T-helper 1 cell treated with Interleukin-12 subunit alpha and Interleukin-12 subunit beta and Interleukin-4 antibody, amounts not matched to agents 30 ng/mL and 1 ng/mL, for 36 hours (primary cell): ENCODE measurements around the gene PDXK. TPM values are rescaled to one million over a fixed set of nuclear protein-coding genes. Genes with fewer than 3 reads are reported as not detected.

Experiments
- intact Hi-C: fragments of 100-400 bp; cut with micrococcal nuclease; formaldehyde crosslinking; loops from one replicate; pipeline ENCODE4 v1.15.1; 2024
- total RNA-seq: library from RNA; stranded (reverse); gene quantifications from 2 replicates; pipeline ENCODE4 v1.2.3, GENCODE V29; 2022

Gene PDXK
- total RNA-seq, 1 donor from 2014 or later: 102 TPM

DNA sequence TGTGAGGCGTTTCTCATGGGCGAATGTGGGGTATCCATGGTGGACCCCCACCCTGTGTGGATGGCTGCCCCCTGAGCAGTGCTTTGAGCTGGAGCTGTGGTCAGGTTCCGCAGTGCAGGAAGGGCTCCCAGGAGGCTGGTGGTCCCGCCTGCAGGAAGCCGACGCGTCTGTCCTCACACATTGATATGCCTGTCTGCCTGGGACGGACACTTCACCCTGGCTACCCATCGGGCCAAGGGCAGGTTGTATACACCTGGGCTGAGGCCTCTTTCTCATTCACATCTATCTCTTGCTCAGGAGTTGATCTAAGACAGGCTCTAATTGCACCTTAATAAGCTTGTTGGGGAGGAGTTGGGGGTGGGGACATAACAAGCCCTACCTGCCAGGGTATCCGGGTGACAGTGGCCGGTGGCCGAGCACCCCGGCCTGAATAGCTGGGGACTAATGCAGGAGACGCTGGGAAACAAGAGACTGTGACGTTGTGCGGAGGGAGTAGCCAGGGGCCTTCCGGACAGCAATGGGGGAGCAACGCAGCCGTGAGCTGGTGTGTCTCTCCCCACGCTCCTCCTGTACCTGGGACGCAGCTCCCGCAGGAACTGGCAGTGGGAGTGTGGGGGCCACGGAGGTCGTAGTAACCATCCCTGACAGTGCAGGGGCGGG lies 21.7 kb downstream of the PDXK start:
- intact Hi-C loops: no loop called here

DNA sequence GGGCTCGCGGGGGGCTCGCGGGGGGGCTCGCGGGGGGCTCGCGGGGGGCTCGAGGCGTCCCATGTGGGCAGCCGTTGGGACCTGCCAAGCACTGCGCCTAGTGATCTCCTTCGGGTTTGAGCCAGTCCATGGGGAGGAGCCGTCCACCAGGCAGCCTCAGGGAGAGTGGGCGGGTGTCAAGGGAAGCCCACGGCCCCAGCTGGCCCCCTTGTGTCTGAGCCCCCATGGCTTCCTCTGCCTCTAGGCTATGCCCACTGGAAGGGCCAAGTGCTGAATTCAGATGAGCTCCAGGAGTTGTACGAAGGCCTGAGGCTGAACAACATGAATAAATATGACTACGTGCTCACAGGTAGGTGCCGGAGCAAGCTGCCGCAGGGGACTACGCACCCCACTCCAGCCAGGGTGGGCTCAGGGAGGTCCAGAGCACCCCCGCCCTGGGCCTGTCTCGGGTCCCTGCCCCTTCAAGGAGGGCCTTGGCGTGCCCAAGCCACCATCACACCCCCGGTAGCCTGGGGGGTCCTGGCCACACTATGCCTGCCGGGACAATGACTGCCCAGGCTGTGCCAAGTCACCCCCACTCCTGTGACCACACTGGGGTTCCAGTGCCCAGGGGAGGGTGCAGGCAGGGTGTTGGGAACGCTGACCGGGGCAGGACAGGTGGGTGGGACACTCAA lies 22.6 kb downstream of the PDXK start:
- intact Hi-C loops: no loop called here

DNA sequence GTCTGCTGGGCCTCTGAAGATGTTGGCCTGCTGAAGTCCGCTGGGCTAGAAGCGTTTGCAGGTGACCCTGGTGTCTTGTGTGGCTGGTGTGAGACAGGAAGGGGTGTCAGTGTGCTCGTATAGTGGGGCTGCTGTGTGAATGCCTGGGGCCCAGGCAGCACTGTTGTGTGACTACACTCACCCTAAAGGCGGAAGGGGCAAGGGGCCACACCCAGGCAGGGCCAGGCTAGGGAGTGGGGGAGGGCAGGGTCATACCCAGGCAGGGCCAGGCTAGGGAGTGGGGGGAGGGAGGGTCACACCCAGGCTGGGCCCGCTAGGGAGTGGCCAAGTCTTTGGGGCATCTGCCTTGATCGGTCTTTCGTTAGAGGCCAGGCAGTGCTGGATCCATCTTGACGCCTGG lies 25.0 kb downstream of the PDXK start:
- intact Hi-C loops: no loop called here

DNA sequence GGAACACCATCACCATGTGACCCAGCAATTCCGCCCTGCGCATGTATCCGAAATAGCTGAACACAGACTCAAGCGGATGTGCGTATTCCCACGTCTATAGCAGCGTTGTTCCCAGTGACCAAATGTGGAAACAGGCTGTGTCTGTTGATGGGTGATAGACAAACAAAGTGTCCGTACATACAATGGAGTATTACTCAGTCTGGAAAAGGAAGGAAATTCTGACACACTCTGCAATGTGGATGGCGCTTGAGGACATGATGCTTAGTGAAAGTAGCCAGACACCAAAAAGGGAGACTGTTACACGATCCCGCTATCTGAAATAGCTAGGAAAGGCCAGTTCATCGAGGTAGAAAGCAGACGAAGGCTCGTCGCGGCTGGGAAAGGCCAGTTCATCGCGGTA lies 25.8 kb downstream of the PDXK start:
- intact Hi-C loops: no loop called here

DNA sequence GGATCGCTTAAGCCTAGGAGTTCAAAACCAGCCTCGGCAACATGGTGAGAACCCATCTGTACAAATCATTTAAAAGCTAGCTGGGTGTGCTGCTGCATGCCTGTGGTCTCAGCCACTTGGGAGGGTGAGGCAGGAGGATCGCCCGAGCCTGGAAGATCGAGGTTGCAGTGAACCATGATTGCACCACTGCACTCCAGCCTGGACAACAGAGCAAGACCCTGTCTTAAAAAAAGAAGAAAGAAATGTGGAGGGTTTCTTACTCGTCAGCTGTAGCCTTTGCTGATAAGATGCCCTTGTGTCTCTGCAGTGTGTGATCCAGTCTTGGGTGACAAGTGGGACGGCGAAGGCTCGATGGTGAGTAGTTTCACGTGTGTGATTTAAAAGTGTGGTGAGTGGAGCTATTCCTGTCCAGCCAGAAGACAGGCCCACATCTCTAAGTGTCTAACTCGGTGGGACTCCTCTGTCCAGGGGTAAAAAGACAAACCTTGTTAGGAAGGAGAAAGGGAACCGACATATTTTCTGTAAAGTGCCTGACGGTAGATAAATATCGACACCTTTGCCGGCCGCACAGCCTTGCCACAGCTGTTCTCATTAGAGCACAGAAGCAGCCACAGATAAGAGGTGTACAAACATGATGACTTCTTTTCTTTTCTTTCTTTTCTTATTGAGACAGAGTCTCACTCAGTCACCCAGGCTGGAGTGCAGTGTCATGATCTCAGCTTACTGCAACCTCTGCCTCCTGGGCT lies 27.0 kb downstream of the PDXK start:
- intact Hi-C loops: no loop called here

DNA sequence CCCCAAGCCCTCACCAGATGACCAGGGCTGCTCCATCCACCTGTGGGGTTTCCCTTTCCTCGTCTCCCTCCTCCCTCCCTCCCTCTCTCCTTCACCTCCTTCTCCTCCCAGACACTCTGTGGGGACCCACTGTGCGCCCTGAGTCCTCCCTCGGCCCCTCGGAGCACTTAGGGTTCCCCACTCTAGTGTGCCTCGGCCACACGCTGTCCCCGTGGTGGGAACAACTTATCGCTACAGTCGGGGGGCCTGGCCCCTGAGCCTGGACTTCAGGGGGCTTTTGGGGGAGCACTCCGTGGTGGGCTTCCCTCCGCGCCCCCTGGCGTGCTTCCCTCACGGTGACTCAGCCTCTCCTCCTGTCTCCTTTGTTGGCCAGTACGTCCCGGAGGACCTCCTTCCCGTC lies 29.7 kb downstream of the PDXK start:
- intact Hi-C loops: no loop called here

DNA sequence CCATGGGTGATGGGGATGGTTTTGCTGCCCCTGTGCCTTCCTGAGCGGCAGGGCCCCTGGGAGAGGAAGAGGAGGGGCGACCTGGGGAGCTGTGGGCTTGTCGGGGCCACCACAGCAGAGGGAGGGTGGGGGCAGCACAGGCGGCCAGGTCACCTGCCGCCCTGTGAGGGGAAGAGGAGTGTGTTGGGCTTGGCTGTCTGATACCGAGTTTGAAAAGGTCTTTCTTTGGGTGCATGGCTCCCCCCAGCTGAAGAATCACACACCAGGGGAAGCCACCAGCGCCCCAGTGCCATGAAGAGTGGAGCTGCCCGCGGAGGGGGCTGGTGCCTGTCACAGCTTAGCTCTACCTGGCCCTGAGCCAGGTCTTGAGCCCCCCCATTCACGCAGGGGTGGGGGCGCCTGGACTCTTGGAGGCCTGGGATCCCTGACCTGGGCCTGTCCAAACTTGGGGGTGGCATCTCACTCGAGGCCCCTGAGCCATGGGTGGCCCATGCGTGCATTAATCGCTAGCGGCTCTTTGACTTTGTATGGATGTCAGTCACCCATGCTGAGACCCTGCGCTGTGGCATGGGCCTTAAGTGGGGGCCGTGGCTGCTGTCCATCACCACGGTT lies 30.8 kb downstream of the PDXK start:
- intact Hi-C loops: no loop called here

DNA sequence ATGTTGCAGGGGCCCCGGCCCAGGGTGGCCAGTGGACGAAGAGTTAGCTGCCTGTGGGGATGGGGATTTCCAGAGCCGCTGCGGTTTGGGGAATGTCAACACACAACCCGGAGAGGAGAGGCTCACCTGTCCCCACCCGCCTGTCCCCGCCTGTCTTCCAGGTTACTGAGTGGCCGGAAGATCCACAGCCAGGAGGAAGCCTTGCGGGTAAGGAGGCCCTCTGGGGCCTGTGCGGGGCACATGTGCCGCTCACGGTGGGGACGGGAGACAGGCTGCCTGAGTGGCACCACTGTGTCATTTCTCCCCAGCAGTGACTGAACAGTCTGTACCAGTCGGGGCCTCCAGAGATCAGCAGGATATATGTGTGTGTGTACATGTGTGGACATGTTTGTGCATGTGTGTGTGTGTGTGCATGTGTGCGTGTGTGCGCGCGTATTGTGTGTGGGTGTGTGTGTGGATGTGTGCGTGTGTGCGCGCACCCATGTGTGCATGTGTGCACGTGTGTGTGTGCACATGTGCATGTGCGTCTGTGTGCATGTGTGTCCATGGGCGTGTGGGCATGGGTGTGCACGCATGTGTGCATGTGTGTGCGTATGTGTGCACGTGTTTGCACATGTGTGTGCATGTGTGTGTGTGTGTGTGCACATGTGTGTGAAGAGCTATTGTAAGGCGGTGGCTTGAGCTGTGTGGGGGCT lies 31.6 kb downstream of the PDXK start:
- intact Hi-C loops: no loop called here

DNA sequence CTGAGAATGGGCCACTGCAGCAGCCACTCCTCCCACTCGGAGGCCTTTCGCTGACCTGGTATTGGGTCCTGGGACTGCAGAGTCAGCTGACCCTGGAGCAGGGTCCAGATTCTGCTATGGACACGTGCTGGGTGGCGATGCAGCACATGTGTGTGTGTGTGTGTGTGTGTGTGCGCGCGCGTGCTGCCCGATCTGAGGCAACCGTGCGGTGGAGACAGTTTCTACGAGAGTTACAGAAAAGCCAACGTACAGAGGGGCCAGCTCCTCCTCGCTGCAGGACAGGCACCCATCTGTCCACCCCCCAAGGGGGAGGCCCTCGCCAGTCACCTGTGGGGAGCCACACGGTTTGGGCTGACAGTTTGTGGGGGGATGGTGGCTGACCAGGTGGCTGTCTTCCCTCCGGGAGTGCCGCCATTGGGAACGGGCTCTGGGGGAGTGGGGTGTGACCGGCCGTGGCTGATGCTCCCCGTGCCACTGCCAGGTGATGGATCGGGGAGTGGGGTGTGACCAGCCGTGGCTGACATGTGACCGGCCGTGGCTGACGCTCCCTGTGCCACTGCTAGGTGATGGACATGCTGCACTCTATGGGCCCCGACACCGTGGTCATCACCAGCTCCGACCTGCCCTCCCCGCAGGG lies 33.1 kb downstream of the PDXK start:
- intact Hi-C loops: no loop called here

DNA sequence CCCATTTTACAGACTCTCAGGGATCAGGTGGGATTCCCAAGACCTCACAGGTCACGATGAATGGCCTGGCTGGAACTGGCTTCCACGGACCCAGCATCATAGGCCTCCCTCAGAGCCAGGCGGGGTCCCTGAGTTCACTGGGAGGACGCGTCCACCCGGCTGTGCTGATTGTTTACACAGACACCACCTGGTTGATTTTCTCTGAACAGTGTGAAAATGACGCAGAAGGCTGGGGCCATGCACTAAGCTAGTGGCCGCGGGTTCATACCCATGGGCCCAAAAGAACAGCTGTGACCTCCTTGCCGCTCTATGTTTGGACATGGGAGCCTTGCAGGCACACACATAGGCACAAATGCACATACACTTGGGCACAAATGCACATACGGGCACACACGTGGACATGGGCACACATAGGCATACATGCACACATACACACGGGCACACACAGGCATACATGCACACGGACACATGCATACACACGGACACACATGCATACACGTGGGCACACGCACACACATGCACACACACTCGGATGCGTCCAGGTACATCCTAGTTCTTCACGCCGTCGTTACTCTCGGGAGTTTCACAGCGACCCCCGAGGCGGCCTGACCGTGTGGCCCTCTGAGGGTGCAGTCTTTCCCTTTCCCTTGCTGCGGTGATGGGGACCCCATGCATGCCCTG lies 34.0 kb downstream of the PDXK start:
- intact Hi-C loops: no loop called here

DNA sequence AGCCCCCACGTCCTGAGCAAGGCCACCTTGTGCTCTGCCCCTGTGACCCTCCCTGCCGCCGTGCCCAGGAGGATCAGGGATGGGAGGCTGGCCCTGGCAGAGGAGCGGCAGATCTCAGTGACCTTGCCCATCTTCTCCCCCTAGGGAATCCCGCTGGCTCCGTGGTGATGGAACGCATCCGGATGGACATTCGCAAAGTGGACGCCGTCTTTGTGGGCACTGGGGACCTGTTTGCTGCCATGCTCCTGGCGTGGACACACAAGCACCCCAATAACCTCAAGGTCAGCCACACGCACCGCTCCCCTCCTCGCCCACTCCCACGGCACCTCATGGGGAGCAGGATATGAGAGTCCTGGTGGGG lies 34.5 kb downstream of the PDXK start:
- intact Hi-C loops: no loop called here

DNA sequence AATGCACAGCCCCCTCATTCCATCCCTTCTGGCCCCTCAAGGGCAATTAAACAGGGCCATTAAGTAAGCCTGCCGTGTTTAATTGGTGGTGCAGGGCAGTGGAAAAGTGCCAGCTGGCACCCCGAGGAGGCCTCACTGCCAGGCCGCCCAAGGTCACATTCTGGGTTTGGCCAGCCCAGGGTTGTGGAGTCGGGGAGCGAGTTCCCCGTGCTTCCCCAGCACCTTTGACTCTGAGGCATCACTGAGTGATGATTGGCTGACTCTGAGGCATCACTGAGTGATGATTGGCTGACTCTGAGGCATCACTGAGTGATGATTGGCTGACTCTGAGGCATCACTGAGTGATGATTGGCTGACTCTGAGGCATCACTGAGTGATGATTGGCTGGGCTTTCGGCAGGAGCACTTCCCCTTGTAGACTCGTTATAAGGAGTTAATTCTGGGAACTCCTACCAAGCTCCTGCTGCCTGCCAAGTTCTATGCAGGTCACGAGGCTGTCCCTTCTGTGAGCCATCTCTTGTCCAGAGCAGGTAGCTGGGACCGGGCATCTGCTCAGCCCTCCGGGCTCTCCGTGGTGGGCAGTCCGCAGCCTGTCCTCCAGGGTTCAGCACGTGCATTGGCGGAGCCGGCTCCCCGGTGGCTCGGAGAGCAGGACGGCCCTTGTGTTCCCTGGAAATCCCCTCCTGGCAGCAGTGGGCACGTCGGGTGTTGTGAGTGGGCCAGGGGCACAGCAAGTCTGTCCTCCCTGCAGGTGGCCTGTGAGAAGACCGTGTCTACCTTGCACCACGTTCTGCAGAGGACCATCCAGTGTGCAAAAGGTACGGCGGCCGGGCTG lies 36.2 kb downstream of the PDXK start:
- intact Hi-C loops: no loop called here

DNA sequence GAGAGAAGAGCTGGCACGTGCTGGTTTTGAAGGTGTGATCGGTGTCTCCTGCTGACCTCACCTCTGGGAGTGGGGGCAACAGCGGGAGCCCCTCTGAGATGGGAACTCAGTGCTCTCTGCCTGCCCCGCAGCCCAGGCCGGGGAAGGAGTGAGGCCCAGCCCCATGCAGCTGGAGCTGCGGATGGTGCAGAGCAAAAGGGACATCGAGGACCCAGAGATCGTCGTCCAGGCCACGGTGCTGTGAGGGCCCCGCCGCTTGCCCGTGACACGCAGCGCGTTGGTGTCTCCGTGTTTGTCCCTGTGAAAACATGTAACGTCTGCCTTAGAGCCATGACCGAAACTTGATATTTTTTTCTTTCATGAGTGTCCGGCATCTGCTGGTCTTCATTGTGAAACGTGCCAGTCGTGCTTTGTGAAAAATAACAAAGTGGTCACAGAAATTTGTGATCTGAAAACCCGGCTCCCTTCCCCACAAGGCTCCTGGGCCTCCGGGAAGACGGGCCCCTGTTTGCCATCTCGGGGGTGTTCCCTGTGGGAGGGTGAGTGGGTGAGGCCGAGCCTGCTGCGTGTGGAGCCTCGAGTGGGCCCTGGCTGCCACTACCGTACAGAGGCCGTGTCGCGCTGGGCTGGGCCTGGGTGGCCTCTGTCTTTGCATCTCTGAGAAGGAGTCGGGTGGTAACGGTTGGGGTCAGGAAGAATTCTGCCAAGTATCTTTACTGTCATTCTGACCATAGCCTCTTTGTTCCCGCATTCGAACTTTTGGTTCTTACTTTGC lies 37.1 kb downstream of the PDXK start:
- intact Hi-C loops: no loop called here

DNA sequence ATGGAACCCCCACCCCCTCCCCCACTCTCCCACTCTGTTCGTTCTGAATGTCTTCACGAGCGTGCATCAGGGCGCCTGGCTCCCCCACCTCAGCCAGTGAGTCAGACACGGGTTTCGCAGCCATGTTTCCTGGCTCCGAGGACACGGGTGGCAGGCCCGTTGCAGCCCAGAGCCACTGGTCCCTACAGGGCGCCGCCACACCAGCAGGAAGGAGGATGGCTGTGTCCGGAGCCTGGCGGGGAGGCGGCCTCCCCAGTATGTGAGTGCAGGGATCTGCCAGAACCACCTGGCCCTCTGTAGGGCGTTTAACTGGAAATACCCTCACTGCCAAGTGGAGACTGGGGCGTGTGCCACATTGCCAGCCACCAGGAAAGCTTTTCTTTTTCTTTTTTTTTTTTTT lies 38.7 kb downstream of the PDXK start:
- intact Hi-C loops: no loop called here

DNA sequence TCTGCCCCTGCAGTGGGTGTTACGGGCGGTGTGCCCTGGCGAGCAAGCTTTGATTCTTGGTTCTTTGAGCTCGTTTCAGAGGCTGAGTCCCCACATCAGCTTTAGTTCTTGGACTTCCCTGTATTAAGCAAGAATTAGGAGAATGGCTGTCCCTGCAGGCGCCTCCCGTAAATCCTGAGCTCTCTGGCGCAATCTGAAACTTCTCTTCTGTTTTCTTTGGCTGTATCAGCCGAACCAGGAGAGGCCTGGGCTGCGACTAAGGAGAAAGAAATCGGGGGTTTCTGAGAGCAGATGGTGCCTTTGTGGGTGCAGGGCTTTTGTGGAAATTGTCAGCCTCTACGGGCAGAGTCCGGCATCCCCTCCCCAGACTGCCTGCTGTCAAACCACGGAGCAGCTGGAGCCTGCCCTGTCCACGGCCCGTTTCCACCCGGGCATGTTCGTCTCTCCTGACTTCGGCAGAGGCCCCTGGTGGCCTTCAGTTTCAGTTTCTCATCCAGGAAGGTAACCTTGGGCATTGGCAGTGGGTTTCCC lies 39.2 kb downstream of the PDXK start:
- intact Hi-C loops: no loop called here

DNA sequence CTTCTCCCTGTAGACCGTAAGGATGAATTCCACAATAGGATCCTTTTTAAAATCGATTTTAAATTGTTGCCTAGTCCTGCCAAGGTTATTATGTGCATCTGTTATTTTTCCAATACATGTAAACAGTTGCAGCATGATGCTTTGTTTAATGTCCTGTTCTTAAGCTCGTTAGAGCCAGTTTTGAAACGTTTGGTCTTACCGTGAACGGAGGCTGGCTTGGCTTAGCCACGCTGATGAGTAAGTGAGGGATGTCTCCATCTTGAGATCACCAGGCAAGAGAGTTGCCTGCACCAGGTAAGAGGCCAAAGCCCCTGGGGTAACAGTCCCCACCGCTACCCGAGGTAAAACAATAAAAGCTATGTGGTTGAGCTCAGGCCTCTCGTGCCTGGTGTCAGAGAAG lies 39.9 kb downstream of the PDXK start:
- intact Hi-C loops: no loop called here

DNA sequence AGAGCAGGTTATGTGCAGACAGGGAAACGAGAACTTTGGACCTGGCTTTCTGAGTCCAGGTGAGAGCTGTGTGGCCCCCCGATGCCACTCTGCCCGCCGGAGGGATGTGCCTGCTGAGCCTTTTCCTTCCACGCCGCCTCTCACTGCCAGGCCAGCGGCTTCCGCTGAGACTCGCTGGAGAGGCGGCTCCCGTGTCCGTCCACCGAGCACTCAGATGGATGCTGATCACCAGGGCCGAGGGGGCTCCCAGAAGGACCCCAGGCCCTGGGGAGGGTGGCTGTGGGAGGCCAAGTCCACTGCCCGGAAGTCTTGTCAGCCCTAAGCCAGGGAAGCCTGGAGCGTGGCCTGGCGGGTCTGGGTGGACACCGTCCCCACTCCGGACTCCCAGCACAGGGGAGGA lies 40.7 kb downstream of the PDXK start:
- intact Hi-C loops: no loop called here

DNA sequence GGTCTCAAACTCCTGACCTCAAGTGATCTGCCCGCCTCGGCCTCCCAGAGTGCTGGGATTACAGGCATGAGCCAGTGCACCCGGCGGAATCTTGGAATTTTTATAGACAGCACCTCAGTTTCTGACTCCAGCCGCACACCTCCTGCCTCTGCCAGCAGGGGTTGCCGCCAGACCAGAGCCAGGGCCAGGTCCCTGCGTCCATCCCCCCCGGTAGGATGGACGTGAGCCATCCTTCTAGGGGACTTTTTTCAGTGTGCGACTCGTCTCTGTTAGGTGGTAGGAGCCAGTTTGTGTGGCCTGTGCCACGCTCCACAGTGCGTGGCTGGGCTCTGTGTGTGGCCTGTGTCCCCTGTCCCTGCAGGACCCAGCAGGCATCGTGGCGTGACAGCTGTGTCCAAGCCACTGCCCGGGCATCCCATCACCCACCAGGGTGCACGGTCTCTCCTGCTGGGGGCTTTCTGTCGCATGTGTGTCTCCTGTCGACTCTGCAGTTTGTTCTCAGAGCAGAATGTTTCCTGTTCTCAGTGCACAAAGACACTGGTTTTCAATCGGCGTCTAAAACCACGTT lies 41.5 kb downstream of the PDXK start:
- intact Hi-C loops: no loop called here
